ENCODE data around the gene MAK. TPM values are rescaled to one million over a fixed set of nuclear protein-coding genes. Genes with fewer than 3 reads are reported as not detected.
A peak's percentile ranks its signal among the peaks of the same experiment; 100 is the strongest.
"Not testable (repeated sequence)": the region's sequence is repeated elsewhere in the genome, so short reads cannot be mapped to it uniquely, and the experiment has no call there.

Gene MAK
- total RNA-seq, 1 donor from 2014 or later, result not detected

DNA sequence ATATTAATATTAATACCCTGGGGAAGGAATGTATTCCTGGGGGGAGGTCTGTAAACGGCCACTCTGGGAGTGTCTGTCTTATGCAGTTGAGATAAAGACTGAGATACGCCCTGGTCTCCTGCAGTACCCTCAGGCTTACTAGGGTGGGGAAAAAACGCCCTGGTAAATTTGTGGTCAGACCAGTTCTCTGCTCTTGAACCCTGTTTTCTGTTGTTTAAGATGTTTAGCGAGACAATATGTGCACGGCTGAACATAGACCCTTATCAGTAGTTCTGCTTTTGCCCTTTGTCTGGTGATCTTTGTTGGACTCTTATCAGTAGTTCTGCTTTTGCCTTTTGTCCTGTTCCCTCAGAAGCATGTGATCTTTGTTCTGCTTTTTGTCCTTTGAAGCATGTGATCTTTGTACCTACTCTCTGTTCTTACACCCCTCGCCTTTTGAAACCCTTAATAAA lies 15.5 kb upstream of the MAK start:
- ATAC-seq, result not testable (repeated sequence)

GRCh38 chr6:10852361-10852960 lies 14.1 kb upstream of the MAK start:
- no peak for ATAC-seq

DNA sequence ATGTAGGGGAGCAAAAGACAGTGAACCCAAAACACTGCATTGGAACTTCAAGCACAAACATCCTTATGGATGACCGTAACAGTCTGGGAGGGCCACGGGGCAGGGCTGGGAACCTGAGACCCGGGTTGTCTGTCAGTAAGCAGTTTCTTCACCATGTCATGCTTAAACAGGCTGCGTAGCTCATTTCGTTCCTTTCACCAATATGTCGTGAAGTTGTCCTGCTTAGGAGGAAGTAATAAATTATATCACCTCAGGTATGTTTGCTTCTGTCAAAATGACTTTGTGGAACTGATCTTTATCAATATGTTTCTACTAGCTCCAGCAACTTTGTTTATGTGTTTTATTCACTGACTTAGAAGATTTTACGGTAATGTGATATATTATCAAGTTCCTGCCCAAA lies 12.4 kb upstream of the MAK start:
- ATAC-seq, result no peak

DNA sequence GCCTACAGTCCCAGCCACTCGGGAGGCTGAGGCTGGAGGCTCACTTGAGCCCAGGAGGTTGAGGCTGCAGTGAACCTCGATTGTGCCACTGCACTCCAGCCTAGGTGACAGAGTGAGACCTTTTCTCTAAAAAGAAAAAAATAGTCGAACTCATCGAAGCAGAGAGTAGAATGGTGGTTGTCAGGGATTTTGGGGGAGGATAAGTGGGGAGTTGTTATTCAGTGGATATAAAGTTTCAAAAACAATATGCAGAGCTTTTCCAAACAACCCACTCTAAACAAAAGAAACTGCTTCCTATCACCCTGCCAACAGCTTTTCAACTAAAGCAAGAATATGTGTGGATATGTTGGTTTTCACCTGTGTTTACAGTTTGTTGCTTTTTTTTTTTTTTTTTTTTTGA lies 11.6 kb upstream of the MAK start:
- no peak for ATAC-seq

GRCh38 chr6:10847684-10848083 lies 9.3 kb upstream of the MAK start:
- ATAC-seq, result no peak

DNA sequence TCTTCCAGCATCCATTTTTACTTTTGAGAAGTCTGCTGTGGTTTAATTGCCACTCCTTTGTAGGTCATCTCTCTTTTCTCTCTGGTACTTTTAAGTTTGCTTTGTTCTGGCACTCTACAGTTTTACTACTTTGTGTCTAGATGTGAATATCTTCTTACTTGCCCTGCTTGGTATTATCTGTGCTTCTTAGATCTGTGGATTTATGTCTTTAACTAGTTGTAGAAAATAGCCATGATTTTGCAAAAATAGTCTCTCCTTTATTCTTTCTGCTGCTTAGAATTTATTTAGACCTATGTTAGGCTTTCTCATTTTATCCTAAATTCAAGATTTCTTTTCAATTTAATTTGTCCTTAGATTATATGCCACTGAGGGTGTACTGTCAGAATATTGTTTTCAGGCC lies 5.2 kb upstream of the MAK start:
- no peak for ATAC-seq

DNA sequence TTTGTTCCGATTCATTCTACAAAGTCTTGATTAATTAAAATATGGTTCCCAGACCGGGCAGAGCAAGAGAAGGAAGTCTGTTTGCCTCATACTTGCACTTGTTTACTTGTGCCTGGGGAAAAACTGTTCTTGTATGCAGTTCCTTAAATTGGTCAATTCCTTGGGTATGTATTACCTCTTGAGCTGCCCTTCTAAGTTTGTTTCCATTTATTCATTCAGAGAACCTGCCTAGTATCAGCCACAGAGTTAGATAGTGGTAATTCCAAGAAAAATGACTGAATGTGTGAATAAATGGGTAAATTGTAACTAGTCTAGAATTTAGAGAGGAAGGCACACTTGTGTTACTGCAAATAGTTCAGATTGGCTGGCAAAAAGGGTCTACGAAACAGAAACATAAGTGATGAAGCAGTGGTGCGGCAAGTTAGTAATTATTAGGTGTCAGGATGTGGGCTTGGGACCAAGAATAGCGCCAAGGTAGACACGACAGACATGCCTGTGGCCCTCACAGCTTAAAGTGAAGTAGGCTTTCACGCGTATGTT lies 525 bp upstream of the MAK start:
- peak; percentile 22 for ATAC-seq

DNA sequence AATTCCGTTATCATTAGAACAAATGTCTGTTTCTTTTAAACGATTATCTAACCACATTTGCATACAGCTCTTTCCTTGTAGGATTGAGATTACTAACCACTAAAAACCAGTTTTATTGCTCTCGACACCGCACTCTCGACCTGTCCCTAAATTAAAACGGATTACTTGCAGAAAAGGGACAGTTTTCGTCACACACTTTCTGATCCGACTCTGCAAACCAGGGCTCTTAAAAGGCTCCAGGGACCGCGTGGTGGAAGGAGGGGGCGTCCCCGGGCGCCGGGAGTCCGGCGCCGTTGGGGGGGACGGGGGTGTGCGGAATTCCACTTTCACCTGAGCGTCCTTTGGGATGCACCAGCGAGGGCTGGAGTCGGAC lies 731 bp downstream of the MAK start:
- no peak for ATAC-seq

DNA sequence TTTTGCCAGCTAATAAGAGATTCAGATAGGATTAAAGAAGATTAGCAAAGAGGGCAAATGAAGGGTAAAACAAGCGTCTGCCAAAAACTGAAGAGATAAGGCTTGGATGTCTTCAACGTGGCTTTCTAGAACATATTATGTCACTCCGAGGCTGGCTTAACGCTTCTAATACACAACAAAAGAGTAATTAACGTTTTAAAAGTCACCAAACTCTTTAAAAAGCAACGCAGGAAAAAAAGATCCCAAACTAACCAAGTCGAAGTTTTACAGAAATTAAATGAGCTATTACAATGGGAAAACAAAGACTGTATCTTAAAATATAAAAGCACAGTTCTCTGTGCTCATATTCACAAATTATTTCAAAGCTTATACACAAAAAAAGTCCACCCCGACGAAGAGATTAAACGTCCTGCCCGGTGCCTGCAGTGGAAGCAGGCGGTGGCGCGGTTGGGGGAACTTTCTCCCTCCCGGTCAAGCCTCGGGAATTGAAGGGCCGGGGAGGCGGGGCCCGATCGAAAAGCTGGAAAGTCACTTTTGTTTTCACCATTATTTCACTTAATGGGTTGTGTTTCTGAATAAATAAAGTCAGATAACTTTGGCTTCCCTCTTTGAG lies 1.2 kb downstream of the MAK start:
- ATAC-seq, result no peak

- ATAC-seq, result no peak
These were observed 3.5 kb downstream of the MAK start for GRCh38 chr6:10834823-10835222.

- no peak for ATAC-seq
These were observed 6.7 kb downstream of the MAK start for GRCh38 chr6:10831609-10832008.

- ATAC-seq, result no peak
These were observed 13.5 kb downstream of the MAK start for GRCh38 chr6:10824819-10825218.

DNA sequence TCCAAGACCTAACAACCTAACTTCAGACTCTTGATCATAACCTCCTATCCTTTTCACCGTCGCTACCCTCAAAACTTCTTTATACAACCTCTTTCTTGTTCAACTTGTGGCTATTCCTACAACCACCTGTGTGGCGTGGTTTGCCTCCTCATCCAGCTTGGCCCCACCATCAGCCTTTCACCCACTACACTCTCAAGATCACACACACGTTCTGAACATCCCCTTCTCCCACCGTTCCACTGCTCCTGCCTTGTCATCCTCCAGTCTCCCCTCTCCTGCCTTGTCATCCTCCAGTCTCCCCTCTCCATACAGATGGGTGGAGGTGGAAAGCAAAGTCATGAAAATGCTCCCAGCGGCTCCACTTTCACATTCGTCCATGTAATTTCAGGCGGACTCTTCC lies 14.0 kb downstream of the MAK start:
- no peak for ATAC-seq

DNA sequence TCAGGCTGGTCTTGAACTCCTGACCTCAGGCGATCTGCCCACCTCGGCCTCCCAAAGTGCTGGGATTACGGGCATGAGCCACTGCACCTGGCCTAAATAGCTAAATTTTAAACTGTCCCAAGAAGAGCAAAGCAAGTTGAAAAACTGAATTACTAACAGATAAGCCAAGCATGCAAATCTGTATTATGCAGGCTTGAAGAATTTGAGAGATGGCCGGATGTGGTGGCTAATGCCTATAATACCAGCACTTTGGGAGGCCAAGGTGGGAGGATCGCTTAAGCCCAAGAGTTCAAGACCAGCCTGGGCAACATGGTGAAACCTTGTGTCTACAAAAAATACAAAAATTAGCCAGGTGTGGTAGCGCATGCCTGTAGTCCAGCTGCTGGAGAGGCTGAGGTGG lies 24.2 kb downstream of the MAK start:
- not testable (repeated sequence) for ATAC-seq

GRCh38 chr6:10809098-10809497 lies 29.2 kb downstream of the MAK start:
- no peak for ATAC-seq

GRCh38 chr6:10808376-10808775 lies 30.0 kb downstream of the MAK start:
- ATAC-seq, result no peak

- ATAC-seq, result peak; percentile 92
These were observed 37.0 kb downstream of the MAK start for GRCh38 chr6:10801224-10801848.

- ATAC-seq, result peak; percentile 54
These were observed 37.5 kb downstream of the MAK start for GRCh38 chr6:10800810-10801209.

DNA sequence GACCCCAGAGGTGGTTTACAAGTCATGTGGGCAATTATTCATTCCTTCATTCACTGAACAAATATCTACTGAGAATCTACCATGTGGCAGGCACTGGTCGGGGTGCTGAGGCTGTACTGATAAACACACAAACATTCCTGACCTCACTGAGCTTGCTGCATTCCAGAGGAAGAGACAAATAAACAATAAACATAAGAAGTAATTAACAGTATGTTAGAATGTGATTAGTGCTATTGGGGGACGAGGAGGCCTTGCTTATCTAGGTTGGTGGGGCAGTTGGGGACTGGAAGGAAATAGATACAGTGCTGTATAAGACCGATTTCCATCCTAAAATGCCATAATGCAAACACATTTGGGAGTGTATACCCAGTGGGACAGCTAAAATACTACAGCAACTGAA lies 44.1 kb downstream of the MAK start:
- ATAC-seq, result no peak

GRCh38 chr6:10793695-10794094 lies 44.6 kb downstream of the MAK start:
- no peak for ATAC-seq

DNA sequence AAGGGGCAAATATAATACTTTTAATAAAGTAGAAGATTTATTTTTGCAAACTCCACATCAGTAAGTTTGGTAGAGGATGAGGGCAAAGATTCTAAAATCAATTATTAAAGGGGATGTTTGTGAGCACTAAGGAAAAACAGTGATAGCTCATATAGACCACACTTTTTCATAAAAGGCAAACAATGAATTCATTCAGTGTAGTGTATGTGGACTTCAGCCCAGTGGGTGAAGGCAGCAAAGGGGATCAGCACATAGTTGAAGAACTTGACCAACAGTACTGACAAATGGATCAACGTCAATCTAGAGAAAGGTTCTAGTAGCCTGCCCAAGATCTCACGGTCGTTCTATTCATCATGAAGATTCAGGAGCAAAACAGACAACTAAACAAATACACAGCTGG lies 45.3 kb downstream of the MAK start:
- ATAC-seq, result no peak

DNA sequence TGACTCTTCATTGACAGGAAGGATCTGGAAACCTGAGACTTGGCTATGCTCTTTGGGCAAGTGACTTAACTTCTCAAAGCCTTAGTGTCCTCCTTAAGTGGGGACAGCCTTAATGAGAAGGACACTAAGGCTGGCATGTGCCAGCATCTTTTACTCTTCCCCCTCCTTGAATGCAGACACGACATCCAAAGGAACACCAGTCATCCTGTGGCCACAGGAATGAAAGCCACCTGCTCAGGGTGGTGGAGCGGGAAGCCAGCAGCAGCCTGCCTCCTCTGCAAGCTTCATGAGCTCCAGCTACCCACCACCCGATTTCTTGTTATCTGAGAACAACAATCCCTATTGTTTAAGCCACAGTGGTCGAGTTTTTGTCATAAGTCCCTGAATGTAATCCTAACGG lies 46.2 kb downstream of the MAK start:
- no peak for ATAC-seq

DNA sequence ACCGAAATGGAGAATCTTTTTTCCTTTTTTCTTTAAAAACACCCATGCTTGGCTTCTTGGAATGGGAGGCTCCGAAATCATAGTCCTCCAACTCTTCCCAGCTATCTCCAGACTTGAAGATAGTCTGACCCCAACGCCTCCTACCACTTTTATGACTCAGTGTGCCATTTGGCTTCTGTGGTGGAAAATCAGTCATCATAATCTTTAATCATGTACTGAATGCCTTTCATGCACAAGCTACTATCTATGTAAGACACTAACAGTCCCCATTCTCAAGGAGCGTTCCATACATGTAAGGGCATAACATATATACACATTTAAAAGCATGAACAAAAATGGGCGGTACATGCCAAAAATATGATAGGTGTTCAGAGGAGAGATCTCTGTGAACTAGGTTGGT lies 46.7 kb downstream of the MAK start:
- no peak for ATAC-seq

GRCh38 chr6:10779076-10779475 lies 59.3 kb downstream of the MAK start:
- ATAC-seq, result no peak
